ENCODE results near the gene VMO1.
A peak's percentile ranks its signal among the peaks of the same experiment; 100 is the strongest.

VMO1 gene

GRCh38 chr17:4759776-4760236 lies 26.4 kb downstream of the VMO1 start:
- DNase-seq = peak; percentile 71 to 90 (median 82)

- no peak for DNase-seq
Observed at GRCh38 chr17:4753392-4753791, 32.8 kb downstream of the VMO1 start.

- DNase-seq = peak; percentile 22 to 51 (median 37)
Observed at GRCh38 chr17:4751932-4752331, 34.2 kb downstream of the VMO1 start.

- DNase-seq = peak; percentile 22 to 63 (median 58)
Observed at GRCh38 chr17:4750606-4751005, 35.6 kb downstream of the VMO1 start.

- DNase-seq = peak; percentile 46 to 72 (median 64)
Observed at GRCh38 chr17:4748686-4749085, 37.5 kb downstream of the VMO1 start.

GRCh38 chr17:4747847-4748246 lies 38.3 kb downstream of the VMO1 start:
- DNase-seq = peak; percentile 81 to 94 (median 90)

GRCh38 chr17:4744999-4745969 lies 40.9 kb downstream of the VMO1 start:
- DNase-seq = no peak

GRCh38 chr17:4743898-4744297 lies 42.3 kb downstream of the VMO1 start:
- DNase-seq = no peak

GRCh38 chr17:4743216-4743615 lies 42.9 kb downstream of the VMO1 start:
- DNase-seq = no peak

- no peak for DNase-seq
Observed at GRCh38 chr17:4742629-4743028, 43.5 kb downstream of the VMO1 start.

- no peak for DNase-seq
Observed at GRCh38 chr17:4742133-4742532, 44.0 kb downstream of the VMO1 start.

- DNase-seq = no peak
Observed at GRCh38 chr17:4741544-4741943, 44.6 kb downstream of the VMO1 start.

GRCh38 chr17:4740584-4740983 lies 45.6 kb downstream of the VMO1 start:
- DNase-seq = no peak

- DNase-seq = no peak
Observed at GRCh38 chr17:4740025-4740351, 46.2 kb downstream of the VMO1 start.

GRCh38 chr17:4739122-4740024 lies 46.8 kb downstream of the VMO1 start, which contains the start of the genes CXCL16 and ZMYND15:
CXCL16 (minus strand) TSS chr17:4739928; CDS start chr17:4739339, 589 bp downstream.
ZMYND15 (plus strand) TSS chr17:4739833; CDS start chr17:4740549, 716 bp downstream.
- DNase-seq = peak; percentile 69 to 91 (median 82)

- DNase-seq = peak; percentile 29 to 53 (median 46)
Observed at GRCh38 chr17:4738136-4739121, 47.7 kb downstream of the VMO1 start.

- peak; percentile 89 to 98 (median 94) for DNase-seq
Observed at GRCh38 chr17:4735876-4736651, 50.1 kb downstream of the VMO1 start.
